Tibial nerve (tissue), 4 donors: Measurements from ENCODE around the gene AGK. TPM values are rescaled to one million over a fixed set of nuclear protein-coding genes. Genes with fewer than 3 reads are reported as not detected.

Source experiments
- DNase-seq, 2 donors: peaks; one replicate each; pipeline ENCODE4 v3.0.0-alpha.2; 2019; ENCODE audit warnings: low spot score in 2 of 2
- H3K27ac ChIP-seq, 4 donors: fragments of 200-600 bp; sonication (generic) in 3 of 4; one replicate each; pipeline ENCODE4 v1.5.1; 2017 to 2019; ENCODE audit warnings: mild to moderate bottlenecking in 1 of 4
- H3K27me3 ChIP-seq, 2 donors: fragments of 200-600 bp; sonication (generic) in 1 of 2; one replicate each; pipeline versions ENCODE4 v1.5.1 to v1.6.0; 2017 to 2019
- H3K36me3 ChIP-seq, 3 donors: fragments of 200-600 bp; sonication (generic); one replicate each; pipeline ENCODE4 v1.5.1; 2018 to 2019
- H3K4me1 ChIP-seq, 4 donors: fragments of 200-600 bp; sonication (generic) in 3 of 4; one replicate each; pipeline ENCODE4 v1.5.1; 2017 to 2019
- H3K4me3 ChIP-seq, 4 donors: fragments of 200-600 bp; sonication (generic) in 3 of 4; one replicate each; pipeline ENCODE4 v1.5.1; 2017 to 2019; ENCODE audit warnings: mild to moderate bottlenecking in 1 of 4, moderate library complexity in 1 of 4
- H3K9me3 ChIP-seq, 4 donors: fragments of 200-600 bp; sonication (generic) in 3 of 4; one replicate each; pipeline ENCODE4 v1.5.1; 2017 to 2019
- EP300 ChIP-seq, 2 donors: sonication (generic); formaldehyde crosslinking; IDR thresholded peaks; one replicate each; pipeline ENCODE4 v1.6.1; 2017; ENCODE audit warnings: antibody characterized with exemption in 2 of 2, mild to moderate bottlenecking in 1 of 2
- POLR2A ChIP-seq, 2 donors: fragments of 450-650 bp; IDR thresholded peaks; one replicate each; pipeline ENCODE4 v1.6.1; 2017; ENCODE audit warnings: antibody characterized with exemption in 2 of 2, mild to moderate bottlenecking in 2 of 2, moderate library complexity in 2 of 2
- WGBS, 2 donors: methylation state at CpG; one replicate each; pipeline ENCODE4 v1.1.5; 2018; 5-methylcytosine and 5-hydroxymethylcytosine counted together
- total RNA-seq, 4 donors: library from RNA; depleted of rRNA; stranded (reverse); fragments of >200 nt; gene quantifications; one replicate each; pipeline ENCODE4 v1.1.0, GENCODE V29; 2016
- TF ChIP-seq, protein P1 (sequence below), 5 experiments: fragments of 200-600 bp in 3 of 5; fragments of 450-650 bp in 2 of 5; sonication (generic) in 3 of 5; IDR thresholded peaks; one replicate each; pipeline ENCODE4 v1.5.1; 2016 to 2019; ENCODE audit warnings: antibody characterized with exemption in 5 of 5, mild to moderate bottlenecking in 3 of 5, moderate library complexity in 2 of 5

Gene AGK
- total RNA-seq, 4 donors from 2014 or later = 16.4 to 45.9 (median 26.3) TPM

DNA sequence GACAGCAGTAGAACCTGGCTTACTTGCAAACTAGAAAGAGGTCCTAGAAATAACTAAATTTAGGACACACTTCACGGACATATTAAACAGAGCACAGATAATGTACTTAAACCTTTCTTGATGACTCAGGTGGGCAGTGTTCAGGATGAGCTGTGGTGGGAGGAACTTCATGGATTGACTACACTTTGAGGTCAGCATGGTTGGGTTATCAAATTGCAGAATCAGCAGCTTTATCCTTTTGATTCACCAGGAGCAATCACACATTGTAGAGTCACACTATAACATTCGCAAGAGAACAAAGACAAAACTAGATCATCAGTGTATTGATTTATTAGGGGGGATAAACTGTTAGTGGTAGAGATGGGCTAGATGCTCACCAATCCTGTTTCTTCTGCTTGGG lies 38.6 kb upstream of the AGK start:
- no peak for DNase-seq
- Histone ChIP-seq H3K4me1 (peaks cover 0 to 10% (median 5%) of the 10 kb centered on the region in 4 donors), H3K27ac (no peak overlapping the region), H3K9me3 (no peaks in the 10 kb centered on the region), H3K36me3 (no peaks in the 10 kb centered on the region), H3K27me3 (peaks cover 0 to 36% of the 10 kb centered on the region in 2 donors), H3K4me3 (no peak overlapping the region)
- 94 to 95% methylated on average over 2 of the region's 2 CpGs for WGBS, 2 donors
- no peak for TF ChIP-seq EP300 (IDR thresholded peaks at IDR 0.05)
- TF ChIP-seq, protein P1, sequence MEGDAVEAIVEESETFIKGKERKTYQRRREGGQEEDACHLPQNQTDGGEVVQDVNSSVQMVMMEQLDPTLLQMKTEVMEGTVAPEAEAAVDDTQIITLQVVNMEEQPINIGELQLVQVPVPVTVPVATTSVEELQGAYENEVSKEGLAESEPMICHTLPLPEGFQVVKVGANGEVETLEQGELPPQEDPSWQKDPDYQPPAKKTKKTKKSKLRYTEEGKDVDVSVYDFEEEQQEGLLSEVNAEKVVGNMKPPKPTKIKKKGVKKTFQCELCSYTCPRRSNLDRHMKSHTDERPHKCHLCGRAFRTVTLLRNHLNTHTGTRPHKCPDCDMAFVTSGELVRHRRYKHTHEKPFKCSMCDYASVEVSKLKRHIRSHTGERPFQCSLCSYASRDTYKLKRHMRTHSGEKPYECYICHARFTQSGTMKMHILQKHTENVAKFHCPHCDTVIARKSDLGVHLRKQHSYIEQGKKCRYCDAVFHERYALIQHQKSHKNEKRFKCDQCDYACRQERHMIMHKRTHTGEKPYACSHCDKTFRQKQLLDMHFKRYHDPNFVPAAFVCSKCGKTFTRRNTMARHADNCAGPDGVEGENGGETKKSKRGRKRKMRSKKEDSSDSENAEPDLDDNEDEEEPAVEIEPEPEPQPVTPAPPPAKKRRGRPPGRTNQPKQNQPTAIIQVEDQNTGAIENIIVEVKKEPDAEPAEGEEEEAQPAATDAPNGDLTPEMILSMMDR (IDR thresholded peaks at IDR 0.05) = no peak
- no peak for TF ChIP-seq POLR2A (IDR thresholded peaks at IDR 0.05)

DNA sequence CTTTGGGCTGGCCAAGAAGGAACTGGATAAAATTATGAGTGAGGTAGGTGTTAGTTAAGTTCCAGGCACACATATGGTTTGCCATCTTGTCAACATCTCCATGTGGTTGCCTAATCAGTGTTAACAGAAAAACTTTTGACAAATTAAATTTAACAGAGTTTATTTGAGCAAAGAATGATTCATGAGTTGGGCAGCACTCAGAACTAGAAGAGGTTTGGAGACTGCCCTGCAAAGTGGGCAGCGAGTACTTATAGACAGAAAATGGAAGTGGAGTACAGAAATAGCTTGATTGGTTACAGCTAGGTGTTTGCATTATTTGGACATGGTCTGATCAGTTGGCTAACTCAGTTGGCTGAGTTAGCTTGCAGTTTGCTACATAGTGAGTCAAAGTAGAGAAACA lies 37.5 kb upstream of the AGK start:
- H3K4me1 ChIP-seq = peaks cover 0 to 10% (median 5%) of the 10 kb centered on the region in 4 donors
- H3K27ac ChIP-seq = no peak overlapping the region
- no peak overlapping the region for H3K4me3 ChIP-seq
- no peaks in the 10 kb centered on the region for H3K36me3 ChIP-seq
- no peak for DNase-seq
- TF ChIP-seq POLR2A (IDR thresholded peaks at IDR 0.05) (no peak), EP300 (IDR thresholded peaks at IDR 0.05) (no peak)
- TF ChIP-seq, protein P1 (IDR thresholded peaks at IDR 0.05) = no peak
- 86 to 97% methylated on average over 1 of the region's 1 CpG for WGBS, 2 donors
- H3K9me3 ChIP-seq = no peaks in the 10 kb centered on the region
- peaks cover 0 to 36% of the 10 kb centered on the region in 2 donors for H3K27me3 ChIP-seq

DNA sequence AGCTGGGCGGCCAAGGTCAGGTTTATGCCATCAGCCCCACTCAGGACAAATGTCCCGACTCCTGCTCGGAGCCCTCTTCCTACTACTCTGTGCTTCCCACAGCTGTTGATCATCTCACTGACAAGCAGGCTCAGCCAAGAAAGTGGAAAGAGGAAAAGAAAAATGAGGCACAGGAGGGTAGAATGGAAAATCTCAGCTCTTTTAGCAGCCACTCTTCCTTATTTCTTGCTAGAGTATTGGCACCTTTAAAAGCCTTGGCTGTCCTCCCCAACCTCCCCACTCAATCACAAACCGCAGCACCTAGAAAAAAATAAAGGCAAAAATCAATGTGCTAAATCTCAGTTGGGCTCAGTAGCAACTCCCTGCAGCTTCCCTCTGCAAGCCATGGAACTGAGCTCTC lies 35.3 kb upstream of the AGK start:
- Histone ChIP-seq H3K27me3 (peaks cover 0 to 26% of the 10 kb centered on the region in 2 donors), H3K4me3 (no peak overlapping the region), H3K4me1 (peaks cover 0 to 10% (median 5%) of the 10 kb centered on the region in 4 donors), H3K27ac (no peak overlapping the region), H3K36me3 (no peaks in the 10 kb centered on the region), H3K9me3 (no peaks in the 10 kb centered on the region)
- WGBS, 2 donors = 79 to 81% methylated on average over 4 of the region's 4 CpGs
- DNase-seq = no peak
- TF ChIP-seq POLR2A (IDR thresholded peaks at IDR 0.05) = no peak
- no peak for TF ChIP-seq EP300 (IDR thresholded peaks at IDR 0.05)
- TF ChIP-seq, protein P1 (IDR thresholded peaks at IDR 0.05) = no peak

DNA sequence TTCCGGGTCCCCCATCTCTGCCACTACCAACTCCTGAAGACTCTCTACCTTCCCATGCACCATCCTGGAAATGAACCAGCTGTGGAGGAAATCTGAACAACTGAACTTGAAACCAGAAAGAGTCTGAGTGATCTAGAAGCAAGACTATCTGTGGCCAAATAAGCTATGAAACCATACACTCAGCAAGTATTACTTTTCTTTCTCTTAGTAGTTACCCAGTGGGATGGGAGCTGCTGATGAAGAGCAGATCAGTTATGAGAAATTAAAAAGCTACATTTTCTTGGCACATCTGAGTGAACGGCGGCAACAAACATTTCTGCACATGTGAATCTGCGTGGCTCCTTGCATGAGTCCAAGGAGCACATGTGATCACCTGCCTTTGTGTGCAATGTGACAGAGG lies 31.6 kb upstream of the AGK start:
- Histone ChIP-seq H3K4me1 (no peaks in the 10 kb centered on the region), H3K4me3 (no peak overlapping the region), H3K27me3 (no peaks in the 10 kb centered on the region), H3K27ac (no peak overlapping the region), H3K36me3 (no peaks in the 10 kb centered on the region), H3K9me3 (no peaks in the 10 kb centered on the region)
- WGBS, 2 donors = 91 to 94% methylated on average over 4 of the region's 4 CpGs
- TF ChIP-seq EP300 (IDR thresholded peaks at IDR 0.05) (no peak), POLR2A (IDR thresholded peaks at IDR 0.05) (no peak)
- TF ChIP-seq, protein P1 (IDR thresholded peaks at IDR 0.05) = no peak
- no peak for DNase-seq

DNA sequence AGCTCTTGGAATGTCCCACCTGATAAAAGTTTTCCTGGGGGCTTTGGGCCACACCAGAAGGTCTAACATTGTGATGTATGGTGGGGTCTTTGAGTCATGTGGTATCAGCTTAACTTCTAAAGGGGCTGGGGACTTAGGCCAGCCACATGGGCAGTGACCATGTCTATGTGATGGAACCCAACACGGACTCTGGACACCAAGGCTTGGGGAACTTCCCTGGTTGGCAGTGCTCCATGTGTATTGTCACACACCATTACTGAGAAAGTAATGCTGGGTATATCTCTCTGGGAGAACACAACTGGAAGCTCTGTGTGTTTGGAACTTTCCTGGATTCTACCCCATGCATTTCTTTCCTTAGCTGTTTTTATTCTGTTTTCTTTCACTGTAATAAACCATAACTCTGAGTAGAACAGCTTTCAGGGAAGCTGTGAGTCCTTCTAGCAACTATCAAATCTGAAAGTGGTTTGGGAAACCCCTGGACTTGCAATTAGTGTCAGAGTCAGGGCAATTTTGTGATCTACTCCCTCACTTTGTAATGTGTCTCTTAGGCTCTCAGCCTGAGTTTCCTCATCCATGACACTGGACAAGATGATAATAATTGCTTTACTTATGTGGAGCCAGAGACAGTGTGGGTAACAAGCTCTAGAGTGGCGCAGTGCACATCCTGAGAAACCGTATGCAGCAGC lies 28.4 kb upstream of the AGK start:
- Histone ChIP-seq H3K36me3 (no peaks in the 10 kb centered on the region), H3K27me3 (no peaks in the 10 kb centered on the region), H3K9me3 (no peaks in the 10 kb centered on the region), H3K4me3 (no peak overlapping the region), H3K27ac (no peak overlapping the region), H3K4me1 (no peaks in the 10 kb centered on the region)
- 88% methylated on average over 3 of the region's 3 CpGs for WGBS, 2 donors
- no peak for DNase-seq
- TF ChIP-seq POLR2A (IDR thresholded peaks at IDR 0.05) (no peak), EP300 (IDR thresholded peaks at IDR 0.05) (no peak)
- TF ChIP-seq, protein P1 (IDR thresholded peaks at IDR 0.05) = no peak
